ENCODE data around the gene TPTE2.
"Not testable (repeated sequence)": the region's sequence is repeated elsewhere in the genome, so short reads cannot be mapped to it uniquely, and the experiment has no call there.

The TPTE2 gene

GRCh38 chr13:19561585-19561984 lies 253 bp upstream of the TPTE2 start:
- DNase-seq: no peak

- not testable (repeated sequence) for DNase-seq
Observed at GRCh38 chr13:19560672-19561071, 660 bp downstream of the TPTE2 start.

GRCh38 chr13:19559739-19560138 lies 1.6 kb downstream of the TPTE2 start:
- not testable (repeated sequence) for DNase-seq

GRCh38 chr13:19557287-19557686 lies 4.0 kb downstream of the TPTE2 start:
- not testable (repeated sequence) for DNase-seq

GRCh38 chr13:19549245-19549644 lies 12.1 kb downstream of the TPTE2 start:
- not testable (repeated sequence) for DNase-seq

- DNase-seq: not testable (repeated sequence)
Observed at GRCh38 chr13:19525634-19526033, 35.7 kb downstream of the TPTE2 start.

- DNase-seq: no peak
Observed at GRCh38 chr13:19519049-19519448, 42.3 kb downstream of the TPTE2 start.

GRCh38 chr13:19507623-19508022 lies 53.7 kb downstream of the TPTE2 start:
- DNase-seq: not testable (repeated sequence)

GRCh38 chr13:19460126-19460525 lies 101.2 kb downstream of the TPTE2 start:
- not testable (repeated sequence) for DNase-seq

- peak; percentile 29 for DNase-seq
Observed at GRCh38 chr13:19439056-19439686, 122.2 kb downstream of the TPTE2 start.

- not testable (repeated sequence) for DNase-seq
Observed at GRCh38 chr13:19437780-19438179, 123.6 kb downstream of the TPTE2 start.

- DNase-seq: not testable (repeated sequence)
Observed at GRCh38 chr13:19422236-19422635, 139.1 kb downstream of the TPTE2 start.

- not testable (repeated sequence) for DNase-seq
Observed at GRCh38 chr13:19412494-19412893, 148.8 kb downstream of the TPTE2 start.

GRCh38 chr13:19382746-19383511 lies 178.4 kb downstream of the TPTE2 start:
- DNase-seq: not testable (repeated sequence)

GRCh38 chr13:19382111-19382510 lies 179.2 kb downstream of the TPTE2 start:
- no peak for DNase-seq
